GM12878 (cell line): Measurements from ENCODE around the gene INPP4B.

Experiments used
- BCLAF1 ChIP-seq: fragments of 450-650 bp; IDR thresholded peaks from 2 replicates; pipeline ENCODE4 v1.6.1; 2017; ENCODE audit warnings: antibody characterized with exemption, mild to moderate bottlenecking, moderate library complexity
- CTCF ChIP-seq, 3 experiments: IDR thresholded peaks in 2 of 3; conservative IDR thresholded peaks in 1 of 3; 2 replicates each; pipeline ENCODE4 v1.5.1; 2011; ENCODE audit warnings: low read depth in 3 of 3, low read length in 3 of 3, mild to moderate bottlenecking in 3 of 3, control low read depth in 2 of 3, moderate library complexity in 2 of 3, inconsistent platforms in 1 of 3, mixed read lengths in 1 of 3; ENCODE audit not compliant: control insufficient read depth in 2 of 3, insufficient read depth in 1 of 3; ENCODE audit errors: extremely low read depth in 1 of 3
- EZH2 ChIP-seq: IDR thresholded peaks from 2 replicates; pipeline ENCODE4 v1.6.1; 2012; ENCODE audit warnings: low read depth, mild to moderate bottlenecking, control low read depth, inconsistent platforms, low read length, borderline replicate concordance; ENCODE audit not compliant: control insufficient read depth
- POLR2AphosphoS2 ChIP-seq: IDR thresholded peaks from 2 replicates; pipeline ENCODE4 v1.6.1; 2011; ENCODE audit warnings: low read depth, mild to moderate bottlenecking, low read length, improper control_type of control experiment, moderate library complexity
- SP1 ChIP-seq: IDR thresholded peaks from one replicate; pipeline ENCODE4 v1.6.1; 2011; ENCODE audit warnings: low read depth, low read length
- TBL1XR1 ChIP-seq: IDR thresholded peaks from 2 replicates; pipeline ENCODE4 v1.6.1; 2012; ENCODE audit warnings: low read depth, low read length, improper control_type of control experiment
- ZBTB33 ChIP-seq: fragments of 450-650 bp; IDR thresholded peaks from 2 replicates; pipeline ENCODE4 v1.6.1; 2017; ENCODE audit warnings: mild to moderate bottlenecking
- ZNF24 ChIP-seq: fragments of 450-650 bp; IDR thresholded peaks from 2 replicates; pipeline ENCODE4 v1.6.1; 2017; ENCODE audit warnings: antibody characterized with exemption, mild to moderate bottlenecking

GRCh38 chr4:142352712-142353111 is 493.4 kb downstream of the INPP4B start:
- TF ChIP-seq BCLAF1 (no peak), POLR2AphosphoS2 (no peak), EZH2 (no peak), ZNF24 (no peak), SP1 (no peak), CTCF (IDR thresholded peaks at IDR 0.05 in 2 of 3, conservative IDR thresholded peaks at IDR 0.05 in 1 of 3; ENCODE audit: control insufficient read depth in 2 of 3, extremely low read depth in 1 of 3, insufficient read depth in 1 of 3, low read depth in 3 of 3, low read length in 3 of 3) (no peak), ZBTB33 (no peak), TBL1XR1 (no peak)
